ENCODE data around the gene AKR1C4.
"Not testable (repeated sequence)": the region's sequence is repeated elsewhere in the genome, so short reads cannot be mapped to it uniquely, and the experiment has no call there.

Gene AKR1C4

DNA sequence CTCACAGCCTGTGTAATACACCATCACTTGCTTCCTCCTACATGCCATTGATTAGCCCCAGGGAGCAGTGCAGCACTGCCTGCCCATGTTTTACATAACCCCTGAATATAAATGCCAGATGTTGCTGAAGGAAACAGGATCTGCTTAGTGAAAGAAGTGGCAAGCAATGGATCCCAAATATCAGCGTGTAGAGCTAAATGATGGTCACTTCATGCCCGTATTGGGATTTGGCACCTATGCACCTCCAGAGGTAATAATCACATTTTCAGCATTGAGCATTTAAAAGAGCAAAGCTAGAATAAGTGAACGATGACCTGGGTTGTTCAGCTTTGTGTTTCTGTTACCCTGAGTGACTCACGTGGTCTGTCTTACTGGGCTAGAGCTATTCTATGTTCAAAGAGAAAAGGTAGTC is at the start of gene AKR1C4:
Gene AKR1C4, plus strand, starts transcription at position 136 of the 412 bp plus-strand sequence. Its CDS starts 31 bp downstream, at position 167.
- DNase-seq (ENCODE audit: low spot score): no peak

DNA sequence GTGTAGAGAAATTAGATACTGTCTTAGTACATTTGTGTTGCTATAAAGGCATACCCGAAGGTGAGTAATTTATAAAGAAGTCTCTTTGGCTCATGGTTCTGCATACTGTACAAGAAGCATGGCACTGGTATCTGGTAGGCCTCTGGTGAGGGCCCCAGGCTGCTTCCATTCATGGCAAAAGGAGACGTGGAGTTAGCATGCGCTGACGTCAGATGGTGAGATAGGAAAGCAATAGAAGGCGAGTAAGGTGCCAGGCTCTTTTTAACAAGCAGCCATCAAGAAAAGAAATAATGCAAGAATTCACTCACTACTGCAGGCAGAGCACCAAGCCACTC is 49.8 kb upstream of the AKR1C4 start:
- no peak for DNase-seq (ENCODE audit: low spot score)

DNA sequence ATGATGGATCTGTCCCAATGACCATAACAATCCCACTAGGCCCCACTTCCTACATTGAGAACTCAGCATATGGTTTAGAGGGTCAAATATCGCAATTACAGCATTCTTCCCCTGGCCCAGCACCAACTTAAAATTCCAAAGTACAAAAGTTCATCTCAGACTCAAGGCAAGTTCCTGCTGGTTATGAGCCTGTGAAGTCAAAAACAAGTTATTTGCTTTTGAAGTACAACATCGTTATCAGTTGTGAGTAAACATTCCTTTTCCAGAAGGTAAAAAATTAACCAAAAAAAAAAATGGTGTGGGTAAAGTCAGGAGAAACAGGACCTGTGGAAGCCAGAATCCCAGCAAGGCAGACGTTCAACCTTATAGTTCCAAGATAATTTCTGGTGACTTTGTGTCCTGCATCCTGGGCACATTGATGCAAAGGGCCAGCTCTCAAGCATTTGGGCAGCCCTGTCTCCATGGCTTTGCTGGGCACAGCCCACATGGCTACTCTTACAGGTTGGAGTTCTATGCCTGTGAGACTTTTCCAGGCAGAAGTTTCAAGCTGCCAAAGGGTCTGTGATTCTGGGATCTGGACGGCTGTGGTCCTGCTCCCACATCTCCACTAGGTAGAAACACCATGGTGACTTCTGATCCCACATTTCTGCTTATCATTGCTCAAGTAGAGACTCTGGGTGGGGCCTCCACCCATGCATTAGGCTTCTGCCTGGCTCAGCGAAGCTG is 49.2 kb upstream of the AKR1C4 start:
- no peak for DNase-seq (ENCODE audit: low spot score)

DNA sequence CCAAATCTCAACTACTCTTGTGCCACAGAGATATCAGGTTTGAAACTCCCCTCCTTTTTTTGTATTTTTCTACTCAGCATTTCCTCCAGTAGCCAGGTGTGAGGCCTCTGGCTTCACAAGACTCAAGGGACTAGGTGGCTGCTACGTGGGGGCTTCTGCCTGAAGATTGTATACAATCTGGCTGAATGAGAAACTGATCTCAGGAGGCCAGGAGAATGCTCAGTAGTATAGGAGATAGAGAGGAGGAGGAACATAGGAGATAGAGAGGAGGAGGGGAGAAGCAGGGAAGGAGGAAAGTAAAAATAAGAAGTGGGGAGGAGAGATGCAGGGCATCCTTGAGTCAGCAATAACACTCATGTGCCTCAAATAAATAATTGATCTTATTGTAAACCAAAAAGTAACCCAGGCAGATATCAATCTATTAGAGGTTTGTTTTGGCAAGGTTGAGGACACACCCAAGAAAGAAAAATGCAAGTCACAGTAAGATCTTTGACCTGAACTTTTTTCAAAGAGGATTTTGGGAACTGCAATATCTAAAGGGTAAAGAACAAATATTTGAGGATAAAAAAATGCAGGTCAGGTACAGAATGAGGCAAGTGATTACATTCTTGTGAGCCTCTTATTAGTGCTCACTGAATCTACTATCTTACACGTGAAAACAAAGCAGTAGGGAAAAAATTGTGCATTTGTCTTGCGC is 48.5 kb upstream of the AKR1C4 start:
- DNase-seq (ENCODE audit: low spot score): no peak

DNA sequence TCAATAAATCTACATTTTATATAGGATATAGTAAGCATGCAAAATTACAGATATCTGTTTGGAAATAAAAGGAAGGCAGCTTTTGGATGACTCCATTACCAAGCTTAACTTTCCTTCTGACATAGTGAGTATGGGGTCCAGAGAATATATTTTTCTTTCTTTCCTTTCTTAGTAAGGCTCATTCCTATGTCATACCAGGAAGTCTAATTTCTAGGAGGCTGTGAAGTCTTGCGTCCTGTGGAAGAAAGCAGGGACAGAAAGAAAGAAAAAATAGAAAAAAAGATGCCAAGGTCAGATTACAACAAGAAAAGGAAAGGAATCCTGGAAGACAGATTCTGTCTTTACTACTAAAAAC is 48.0 kb upstream of the AKR1C4 start:
- no peak for DNase-seq (ENCODE audit: low spot score)

DNA sequence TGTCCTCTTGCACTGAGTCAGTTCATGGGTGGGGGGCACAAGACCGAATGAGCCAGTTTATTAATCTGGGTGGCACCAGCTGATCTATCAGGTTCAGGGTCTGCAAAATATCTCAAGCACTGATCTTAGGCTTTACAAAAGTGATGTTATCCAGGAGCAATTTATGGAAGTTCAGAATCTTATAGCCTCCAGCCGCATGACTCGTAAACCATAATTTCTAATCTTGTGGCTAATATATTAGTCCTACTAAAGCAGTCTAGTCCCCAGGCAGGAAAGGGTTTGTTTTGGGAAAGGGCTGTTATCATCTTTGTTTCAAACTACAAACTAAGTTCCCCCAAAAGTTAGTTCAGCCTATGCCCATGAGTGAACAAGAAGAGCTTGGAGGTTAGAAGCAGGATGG is 45.6 kb upstream of the AKR1C4 start:
- no peak for DNase-seq (ENCODE audit: low spot score)

DNA sequence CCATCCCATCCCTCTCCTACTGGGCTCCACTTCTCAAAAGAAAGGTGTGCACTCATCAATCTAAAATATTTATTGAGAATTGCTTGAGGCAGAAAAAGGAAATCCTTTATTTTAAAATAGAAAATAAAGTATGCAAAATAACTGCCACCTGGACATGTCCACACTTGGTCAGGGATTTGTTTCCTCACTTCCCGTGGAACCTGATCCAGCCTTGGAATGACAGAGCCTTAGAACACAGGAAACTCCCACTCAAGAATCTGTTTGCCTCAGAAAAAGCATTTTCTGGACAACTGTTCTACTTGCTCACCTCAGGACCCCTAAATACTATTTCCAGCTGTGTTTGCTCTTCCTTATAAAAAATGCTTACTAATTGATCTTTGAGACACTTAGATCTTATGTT is 40.7 kb upstream of the AKR1C4 start:
- no peak for DNase-seq (ENCODE audit: low spot score)

DNA sequence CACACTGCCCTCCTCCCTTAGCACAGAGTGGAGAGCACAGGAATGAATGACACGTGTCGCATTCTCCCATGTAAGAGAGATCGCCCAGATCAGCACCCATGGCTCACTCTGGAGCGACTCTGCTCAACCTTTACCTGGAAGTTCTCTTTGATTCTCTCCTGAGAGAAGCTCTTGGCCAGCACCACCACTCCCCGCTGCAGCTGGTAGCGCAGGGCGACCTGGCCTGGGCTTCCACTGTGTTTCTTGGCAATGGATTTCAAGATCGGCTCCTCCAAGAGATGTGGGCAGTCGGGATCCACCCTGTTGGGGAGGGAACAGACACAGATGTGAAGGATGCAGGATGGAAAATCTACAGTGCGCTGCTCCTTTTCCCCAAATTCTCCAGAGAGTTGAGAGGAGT is 39.1 kb upstream of the AKR1C4 start:
- DNase-seq (ENCODE audit: low spot score): no peak

DNA sequence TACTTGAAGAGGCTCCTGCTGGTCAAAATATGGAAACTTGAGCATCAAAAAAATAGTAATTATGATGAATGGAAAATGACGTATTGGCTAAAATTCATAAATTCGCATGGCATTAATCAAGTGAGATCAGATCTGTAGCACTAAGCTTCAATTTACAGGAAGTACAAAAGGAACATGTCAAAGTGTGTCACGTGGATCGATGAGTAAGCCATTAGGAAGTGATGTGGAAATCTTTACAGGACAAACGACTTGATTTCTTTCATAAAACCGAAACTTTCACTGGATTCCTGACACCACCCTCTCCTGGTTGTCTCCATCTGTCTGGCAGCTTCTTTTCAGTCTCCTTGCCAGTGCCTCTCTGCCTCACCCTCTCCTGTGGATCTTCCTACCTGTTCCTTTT is 37.5 kb upstream of the AKR1C4 start:
- DNase-seq (ENCODE audit: low spot score): no peak

DNA sequence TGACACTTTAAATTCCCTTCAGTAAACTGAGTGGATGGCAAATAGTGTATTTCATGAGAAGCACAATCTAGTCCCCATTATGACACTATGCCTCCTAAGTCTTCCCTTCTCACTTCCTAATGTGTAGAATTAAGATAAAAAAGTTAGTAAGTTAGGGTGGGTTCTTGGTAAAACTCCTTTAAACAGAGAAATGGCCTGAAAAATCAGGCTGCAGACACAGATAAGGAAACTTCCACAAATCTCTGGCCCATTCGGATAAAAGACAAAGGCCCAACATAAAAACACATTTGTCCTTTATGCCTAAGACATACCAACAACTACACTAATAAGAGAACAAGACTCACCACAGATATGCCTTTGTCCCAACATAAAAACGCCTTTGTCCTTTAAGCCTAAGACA is 33.1 kb upstream of the AKR1C4 start:
- no peak for DNase-seq (ENCODE audit: low spot score)

DNA sequence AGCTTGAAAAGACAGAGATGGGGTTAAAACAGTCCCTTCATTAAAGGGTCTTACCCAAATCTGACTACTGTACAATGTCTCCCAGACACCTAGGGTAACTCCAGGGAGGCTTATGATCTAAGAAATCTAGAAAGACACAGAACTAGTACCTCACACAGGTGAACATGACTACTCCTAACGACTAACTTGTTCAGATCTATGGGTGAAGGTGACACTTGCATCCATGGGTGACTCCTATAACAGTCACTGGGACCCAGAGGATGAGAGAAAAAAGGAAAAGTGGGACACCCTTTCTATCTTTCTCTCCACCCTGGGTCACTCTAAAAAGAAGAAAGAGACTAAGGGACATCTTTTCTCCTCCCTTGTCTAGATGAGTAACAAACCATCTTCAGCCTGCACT is 30.9 kb upstream of the AKR1C4 start:
- DNase-seq (ENCODE audit: low spot score): no peak

DNA sequence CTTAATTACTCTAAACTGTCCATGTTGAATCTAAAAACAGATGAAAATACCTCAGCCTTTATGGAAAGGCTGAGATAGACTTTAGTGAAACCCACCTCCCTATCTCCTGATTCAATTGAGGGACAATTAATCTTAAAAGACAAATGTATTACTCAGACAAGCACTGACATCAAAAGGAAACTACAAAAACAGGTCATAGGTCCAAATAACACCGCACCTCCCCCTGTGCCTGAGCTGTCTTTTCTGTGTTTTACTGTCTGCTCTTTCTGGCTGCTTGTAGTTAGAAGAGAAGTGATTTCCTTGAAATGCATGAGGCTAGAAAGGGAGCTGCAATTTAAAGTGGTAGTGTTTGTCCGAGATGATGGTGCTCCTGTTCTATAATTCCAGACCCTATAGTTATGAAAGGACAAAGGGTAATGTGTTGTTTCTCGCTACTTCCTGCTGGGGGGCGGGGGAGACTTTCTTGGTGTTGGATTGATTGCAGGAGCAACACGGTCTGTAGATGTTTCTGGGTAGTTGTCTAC is 27.7 kb upstream of the AKR1C4 start:
- no peak for DNase-seq (ENCODE audit: low spot score)

DNA sequence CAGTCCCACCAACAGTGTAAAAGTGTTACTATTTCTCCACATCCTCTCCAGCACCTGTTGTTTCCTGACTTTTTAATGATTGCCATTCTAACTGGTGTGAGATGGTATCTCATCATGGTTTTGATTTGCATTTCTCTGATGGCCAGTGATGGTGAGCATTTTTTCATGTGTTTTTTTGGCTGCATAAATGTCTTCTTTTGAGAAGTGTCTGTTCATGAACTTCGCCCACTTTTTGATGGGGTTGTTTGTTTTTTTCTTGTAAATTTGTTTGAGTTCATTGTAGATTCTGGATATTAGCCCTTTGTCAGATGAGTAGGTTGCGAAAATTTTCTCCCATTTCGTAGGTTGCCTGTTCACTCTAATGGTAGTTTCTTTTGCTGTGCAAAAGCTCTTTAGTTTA is 21.1 kb upstream of the AKR1C4 start:
- not testable (repeated sequence) for DNase-seq (ENCODE audit: low spot score)

DNA sequence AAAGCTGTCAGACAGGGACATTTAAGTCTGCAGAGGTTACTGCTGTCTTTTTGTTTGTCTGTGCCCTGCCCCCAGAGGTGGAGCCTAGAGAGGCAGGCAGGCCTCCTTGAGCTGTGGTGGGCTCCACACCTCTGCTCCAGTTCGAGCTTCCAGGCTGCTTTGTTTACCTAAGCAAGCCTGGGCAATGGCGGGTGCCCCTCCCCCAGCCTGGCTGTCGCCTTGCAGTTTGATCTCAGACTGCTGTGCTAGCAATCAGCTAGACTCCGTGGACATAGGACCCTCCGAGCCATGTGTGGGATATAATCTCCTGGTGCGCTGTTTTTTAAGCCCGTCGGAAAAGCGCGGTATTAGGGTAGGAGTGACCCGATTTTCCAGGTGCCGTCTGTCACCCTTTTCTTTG is 16.1 kb upstream of the AKR1C4 start:
- DNase-seq (ENCODE audit: low spot score): not testable (repeated sequence)

DNA sequence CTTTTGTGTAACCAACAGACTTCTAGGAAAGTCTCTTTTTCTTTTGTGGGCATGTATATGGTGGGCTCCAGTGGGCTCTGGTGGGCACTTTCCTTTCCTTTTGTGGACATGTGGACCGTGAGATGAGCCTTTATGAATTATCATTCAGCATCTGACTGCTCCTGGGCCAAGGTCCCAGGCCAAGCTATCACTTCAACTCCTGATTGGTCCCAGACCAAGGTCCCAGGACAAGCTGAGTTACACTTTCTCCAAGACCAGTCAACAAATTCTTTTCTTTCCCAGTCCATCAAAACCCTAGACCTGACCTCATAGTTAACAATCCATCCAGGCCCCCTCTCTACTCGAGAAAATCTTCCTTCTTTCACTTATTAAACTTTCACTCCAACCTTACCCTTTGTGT is 12.7 kb upstream of the AKR1C4 start:
- DNase-seq (ENCODE audit: low spot score): no peak

DNA sequence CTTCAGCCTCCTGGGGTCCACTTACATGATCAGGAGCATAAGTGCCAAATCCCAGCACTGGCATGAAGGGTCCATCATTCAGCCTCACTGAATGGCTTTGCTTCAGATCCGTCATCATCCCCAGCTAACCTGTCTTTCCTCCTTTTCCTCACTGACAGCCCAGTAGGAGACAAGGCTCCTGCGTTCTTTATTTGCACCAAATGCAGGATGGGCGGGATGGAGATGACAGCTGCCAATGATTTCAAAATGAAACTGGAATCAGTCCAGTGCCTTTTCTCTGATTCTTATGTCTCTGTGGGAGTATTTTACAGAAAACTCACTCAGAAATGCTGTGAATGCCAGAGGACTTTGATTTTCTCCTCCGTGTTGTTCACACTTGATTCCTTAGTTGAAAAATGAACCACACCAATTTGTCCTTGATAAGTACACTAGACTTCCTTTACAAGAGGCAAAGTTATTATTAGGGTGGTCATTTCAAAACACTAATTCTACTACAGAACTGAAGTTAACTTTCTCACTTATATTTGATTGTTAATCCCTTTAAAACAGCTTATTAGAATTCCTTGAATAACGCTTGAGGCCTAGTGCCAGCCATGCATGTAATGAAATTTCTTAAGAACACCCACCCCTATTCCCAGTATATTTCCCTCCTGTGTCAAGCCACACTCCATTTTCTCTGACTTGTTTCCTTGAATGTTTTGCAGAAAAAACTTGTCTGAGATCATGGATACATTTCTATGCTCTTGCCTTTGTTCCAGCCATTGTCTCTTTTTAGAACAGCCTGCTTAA is 11.5 kb upstream of the AKR1C4 start, which contains the start of gene AKR1C8:
Gene AKR1C8, minus strand, starts transcription at position 164 of the 789 bp plus-strand sequence. Its CDS starts 46 bp downstream, at position 118.
- no peak for DNase-seq (ENCODE audit: low spot score)

DNA sequence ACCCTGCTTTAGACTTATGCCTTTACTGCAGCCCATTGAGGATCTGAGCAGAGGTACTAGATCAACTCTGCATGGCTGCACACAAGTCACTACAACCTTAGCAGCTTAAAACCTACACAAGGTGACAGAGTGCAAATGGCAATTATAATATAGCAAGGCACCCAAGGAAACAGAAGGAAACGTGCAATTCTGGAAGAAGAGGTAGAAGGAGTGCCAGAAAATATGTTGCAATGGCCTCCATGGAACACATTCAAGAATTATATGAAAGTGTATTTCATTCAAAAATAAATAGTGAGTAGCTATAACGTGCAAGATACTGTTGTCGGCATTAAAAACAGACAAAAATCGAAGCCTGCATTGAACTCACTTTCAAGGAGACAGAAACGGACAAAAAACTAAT is 8.8 kb upstream of the AKR1C4 start:
- DNase-seq (ENCODE audit: low spot score): no peak

DNA sequence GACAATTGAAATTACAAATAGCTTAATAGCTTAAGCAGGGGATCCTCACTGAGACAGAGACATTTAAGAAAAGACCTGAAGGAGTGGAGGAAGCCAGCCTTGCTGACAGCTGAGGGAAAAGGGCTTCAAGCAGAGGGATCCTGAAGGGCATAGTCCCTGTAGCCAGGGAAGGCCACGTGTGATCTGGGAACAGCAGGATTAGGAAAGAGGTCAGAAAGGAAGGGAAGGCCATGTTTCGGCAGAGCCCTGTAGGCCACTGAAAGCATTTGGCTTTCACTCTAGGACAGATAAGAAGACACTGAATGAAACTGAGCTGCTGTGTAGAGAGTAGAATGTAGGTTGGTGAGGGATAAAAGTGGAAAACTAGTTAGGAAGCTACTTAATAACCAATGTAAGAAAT is 8.3 kb upstream of the AKR1C4 start:
- DNase-seq (ENCODE audit: low spot score): no peak

DNA sequence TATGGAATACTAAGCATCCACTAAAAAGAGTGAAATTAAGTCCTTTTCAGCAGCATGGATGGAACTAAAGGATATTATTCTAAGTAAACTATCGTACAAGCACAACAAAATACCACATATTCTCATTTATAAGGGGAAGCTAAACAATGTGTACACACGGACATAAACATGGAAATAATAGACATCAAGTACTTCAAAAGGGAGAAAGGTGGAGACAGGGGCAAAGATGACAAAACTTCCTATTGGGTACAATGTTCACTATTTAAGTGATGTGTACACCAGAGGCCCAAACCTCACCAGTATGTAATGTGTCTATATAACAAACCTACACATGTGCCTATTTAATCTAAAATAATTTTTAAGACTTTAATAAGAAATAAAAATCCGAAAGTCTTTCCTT is 2.2 kb upstream of the AKR1C4 start:
- DNase-seq (ENCODE audit: low spot score): no peak

DNA sequence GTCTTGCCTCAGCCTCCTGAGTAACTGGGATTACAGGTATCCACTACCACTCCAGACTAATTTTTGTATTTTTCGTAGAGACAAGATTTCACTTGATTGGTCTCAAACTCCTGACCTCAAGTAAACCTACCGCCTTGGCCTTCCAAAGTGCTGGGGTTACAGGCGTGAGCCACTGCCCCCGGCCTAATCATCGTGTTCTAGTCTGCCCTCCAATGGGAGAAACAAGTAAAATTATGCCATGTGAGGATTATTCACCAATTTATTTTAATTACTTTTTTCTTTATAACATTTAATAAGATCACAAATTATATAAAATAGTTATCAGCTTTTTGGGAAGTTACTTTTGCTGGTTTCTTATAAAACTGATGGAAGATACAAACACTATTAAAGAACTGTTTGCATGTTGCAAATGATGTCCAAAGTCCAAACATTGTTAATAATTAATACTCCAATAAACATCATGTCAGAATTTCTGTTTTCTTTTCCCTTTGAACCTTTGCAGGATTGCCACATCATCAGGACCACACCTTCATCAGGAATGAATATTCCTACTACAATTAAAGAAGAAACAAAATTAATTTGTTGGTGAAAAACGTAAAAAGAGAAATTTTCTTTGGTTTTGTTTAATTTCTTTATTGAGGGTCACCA is 786 bp upstream of the AKR1C4 start:
- no peak for DNase-seq (ENCODE audit: low spot score)

DNA sequence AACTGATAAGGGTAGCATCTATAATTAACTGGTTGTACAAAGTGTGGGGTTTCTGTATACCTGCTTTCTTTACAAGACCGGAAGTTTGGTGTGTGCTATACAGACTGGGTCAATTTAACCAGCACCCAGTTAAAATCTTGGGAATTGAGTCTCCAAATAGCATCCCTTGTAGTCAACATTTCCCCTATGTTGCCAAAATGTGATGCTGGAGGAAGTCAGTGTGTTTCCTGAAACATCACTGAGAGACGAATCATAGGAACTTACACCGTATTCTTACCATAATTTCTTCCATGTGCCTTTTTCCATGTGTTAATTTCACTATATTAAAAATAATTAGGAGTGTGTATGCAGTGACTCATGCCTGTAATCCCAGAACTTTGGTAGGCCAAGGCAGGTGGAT is 1.7 kb downstream of the AKR1C4 start:
- no peak for DNase-seq (ENCODE audit: low spot score)

DNA sequence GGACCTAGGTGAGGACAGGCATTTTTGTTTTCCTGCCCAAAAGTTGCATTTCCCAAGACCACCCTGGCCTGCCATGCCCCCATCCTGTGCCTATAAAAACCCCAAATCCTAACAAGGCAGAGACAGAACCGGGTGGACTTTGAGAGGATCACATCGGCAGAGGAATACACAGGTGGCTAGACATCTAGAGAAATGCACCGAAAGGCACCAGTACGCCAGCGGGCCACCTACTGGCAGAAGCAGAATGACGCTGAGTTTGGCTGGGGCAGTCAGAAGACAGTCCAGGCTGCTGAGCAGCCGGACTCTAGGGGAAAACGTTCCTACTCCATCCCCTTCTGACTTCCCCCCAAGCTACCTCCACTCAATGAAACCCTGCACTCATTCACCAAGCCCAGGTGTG is 2.8 kb downstream of the AKR1C4 start:
- no peak for DNase-seq (ENCODE audit: low spot score)

Data from hematopoietic multipotent progenitor cell treated with erythropoietin and hydrocortisone succinate and interleukin-3 and kit ligand, for 17 days (in vitro differentiated cells).